IMR-90 (cell line): ENCODE data around the gene OR11A1. TPM values are rescaled to one million over a fixed set of nuclear protein-coding genes. Genes with fewer than 3 reads are reported as not detected.

Experiments used
- ATAC-seq: fragments of 200-7000 bp; cut with Tn5 transposase; 2 replicates; pipeline ENCODE4 v1.9.1; 2020; ENCODE audit warnings: low read depth, mild to moderate bottlenecking, moderate library complexity
- BruUV-seq: library from RNA; stranded (reverse); fragments of 400-500 nt; replicated peaks from 2 replicates; lab custom pipeline; 2021; lab: Mats Ljungman, UMichigan
- CTCF ChIA-PET: fragments of 300-600 bp; formaldehyde crosslinking; extraction: SDS; loops from one replicate; lab custom pipeline; 2021; ENCODE audit warnings: antibody characterized with exemption; lab: Yijun Ruan, JAX
- POLR2A ChIA-PET: fragments of 300-600 bp; sonication (Branson Sonifier 250); formaldehyde crosslinking; loops from one replicate; lab custom pipeline; 2022; ENCODE audit warnings: antibody characterized with exemption; ENCODE audit not compliant: unreplicated experiment; lab: Charles Lee
- DNase-seq: peaks from one replicate; pipeline ENCODE4 v3.0.0; 2013
- H2AFZ ChIP-seq: replicated peaks from 2 replicates; pipeline ENCODE3; 2013; ENCODE audit warnings: low read length, mild to moderate bottlenecking; ENCODE audit not compliant: poor library complexity
- H2AK5ac ChIP-seq: 2 replicates; pipeline ENCODE4 v1.6.1; 2013; ENCODE audit warnings: low read depth, low read length, inconsistent platforms
- H2AK9ac ChIP-seq: replicated peaks from 2 replicates; pipeline ENCODE3; 2013; ENCODE audit warnings: mild to moderate bottlenecking, low read depth, low read length, moderate library complexity; ENCODE audit not compliant: poor library complexity
- H2BK120ac ChIP-seq: 2 replicates; pipeline ENCODE4 v1.6.1; 2013; ENCODE audit warnings: low read depth, low read length, inconsistent platforms
- H2BK15ac ChIP-seq: 3 replicates; pipeline ENCODE4 v1.6.1; 2013; ENCODE audit warnings: low read depth, low read length, inconsistent platforms
- H2BK20ac ChIP-seq: 2 replicates; pipeline ENCODE4 v1.6.1; 2013; ENCODE audit warnings: low read depth, mild to moderate bottlenecking, inconsistent platforms, low read length, moderate library complexity
- H2BK5ac ChIP-seq: 2 replicates; pipeline ENCODE4 v1.6.1; 2013; ENCODE audit warnings: mild to moderate bottlenecking, low read depth, low read length, inconsistent platforms; ENCODE audit not compliant: poor library complexity, severe bottlenecking
- H3K14ac ChIP-seq: replicated peaks from 2 replicates; pipeline ENCODE4 v1.6.1; 2013; ENCODE audit warnings: low read depth, low read length, inconsistent platforms
- H3K18ac ChIP-seq: 2 replicates; pipeline ENCODE4 v1.6.1; 2013; ENCODE audit warnings: low read depth, low read length, control low read depth
- H3K23ac ChIP-seq: 2 replicates; pipeline ENCODE4 v1.6.1; 2013; ENCODE audit warnings: low read depth, low read length, inconsistent platforms
- H3K27ac ChIP-seq: 2 replicates; pipeline ENCODE4 v1.5.1; 2013; ENCODE audit warnings: mild to moderate bottlenecking, control low read depth, low read length; ENCODE audit not compliant: insufficient read depth
- H3K27me3 ChIP-seq: 2 replicates; pipeline ENCODE4 v1.6.1; 2013; ENCODE audit warnings: low read length; ENCODE audit not compliant: control insufficient read depth, insufficient read depth
- H3K36me3 ChIP-seq: 2 replicates; pipeline ENCODE4 v1.6.1; 2013; ENCODE audit warnings: low read length, mixed read lengths; ENCODE audit not compliant: control insufficient read depth, insufficient read depth
- H3K4ac ChIP-seq: 2 replicates; pipeline ENCODE4 v1.6.1; 2013; ENCODE audit warnings: low read depth, low read length, inconsistent platforms
- H3K4me1 ChIP-seq: 2 replicates; pipeline ENCODE4 v1.6.1; 2013; ENCODE audit warnings: low read length, mixed read lengths; ENCODE audit not compliant: control insufficient read depth, insufficient read depth
- H3K4me2 ChIP-seq: 2 replicates; pipeline ENCODE4 v1.6.1; 2013; ENCODE audit warnings: low read depth, mild to moderate bottlenecking, control low read depth, low read length, moderate library complexity
- H3K4me3 ChIP-seq: 2 replicates; pipeline ENCODE4 v1.5.1; 2013; ENCODE audit warnings: low read depth, mild to moderate bottlenecking, control low read depth, low read length, moderate library complexity; ENCODE audit not compliant: insufficient read depth
- H3K56ac ChIP-seq: 2 replicates; pipeline ENCODE4 v1.6.1; 2013; ENCODE audit warnings: low read length, inconsistent platforms; ENCODE audit not compliant: insufficient read depth; ENCODE audit errors: extremely low read depth
- H3K79me1 ChIP-seq, 2 experiments: 2 replicates each; pipeline ENCODE4 v1.6.1; 2013; ENCODE audit warnings: low read length in 2 of 2, inconsistent platforms in 1 of 2, low read depth in 1 of 2
- H3K9ac ChIP-seq: 2 replicates; pipeline ENCODE4 v1.6.1; 2013; ENCODE audit warnings: low read depth, low read length, control low read depth
- H3K9me1 ChIP-seq: 2 replicates; pipeline ENCODE4 v1.6.1; 2013; ENCODE audit warnings: low read length, inconsistent platforms; ENCODE audit not compliant: insufficient read depth
- H3K9me3 ChIP-seq: 2 replicates; pipeline ENCODE4 v1.6.1; 2013; ENCODE audit warnings: low read length; ENCODE audit not compliant: control insufficient read depth, insufficient read depth
- H4K20me1 ChIP-seq: 2 replicates; pipeline ENCODE4 v1.6.1; 2013; ENCODE audit warnings: low read length, inconsistent platforms; ENCODE audit not compliant: insufficient read depth
- H4K5ac ChIP-seq: 2 replicates; pipeline ENCODE4 v1.6.1; 2013; ENCODE audit warnings: mild to moderate bottlenecking, low read depth, low read length, control low read depth
- H4K8ac ChIP-seq, 2 experiments: 2 replicates each; pipeline ENCODE4 v1.6.1; 2013; ENCODE audit warnings: low read depth in 2 of 2, low read length in 2 of 2, control low read depth in 1 of 2, inconsistent platforms in 1 of 2
- H4K91ac ChIP-seq: 2 replicates; pipeline ENCODE4 v1.6.1; 2013; ENCODE audit warnings: low read depth, low read length, inconsistent platforms; ENCODE audit not compliant: insufficient read depth
- CHD1 ChIP-seq: IDR thresholded peaks from 2 replicates; pipeline ENCODE4 v1.6.1; 2012; ENCODE audit warnings: low read depth, low read length, improper control_type of control experiment
- MAFK ChIP-seq: IDR thresholded peaks from 2 replicates; pipeline ENCODE4 v1.6.1; 2012; ENCODE audit warnings: low read depth, low read length, improper control_type of control experiment
- MXI1 ChIP-seq: IDR thresholded peaks from 2 replicates; pipeline ENCODE4 v1.6.1; 2012; ENCODE audit warnings: low read depth, mild to moderate bottlenecking, low read length, moderate library complexity, borderline replicate concordance
- NFE2L2 ChIP-seq: fragments of 150-350 bp; IDR thresholded peaks from 2 replicates; pipeline ENCODE4 v1.6.1; 2016; ENCODE audit warnings: low read depth, mild to moderate bottlenecking, low read length
- RAD21 ChIP-seq: IDR thresholded peaks from 2 replicates; pipeline ENCODE4 v1.6.1; 2012; ENCODE audit warnings: low read length, improper control_type of control experiment
- RCOR1 ChIP-seq: IDR thresholded peaks from 2 replicates; pipeline ENCODE4 v1.6.1; 2012; ENCODE audit warnings: mild to moderate bottlenecking, low read length, improper control_type of control experiment; ENCODE audit not compliant: insufficient replicate concordance
- SMC3 ChIP-seq: fragments of 150-350 bp; IDR thresholded peaks from 2 replicates; pipeline ENCODE4 v1.6.1; 2016; ENCODE audit warnings: low read depth, mild to moderate bottlenecking, antibody characterized with exemption, low read length, moderate library complexity
- USF2 ChIP-seq: fragments of 150-350 bp; IDR thresholded peaks from 2 replicates; pipeline ENCODE4 v1.6.1; 2017; ENCODE audit warnings: mild to moderate bottlenecking, antibody characterized with exemption, low read length, low read depth
- WGBS, 2 experiments: methylation state at CpG; one replicate each; pipeline versions ENCODE4 v1.1.5 to v1.1.7; 2013; ENCODE audit warnings: missing lambda C conversion rate in 2 of 2; ENCODE audit not compliant: insufficient read length in 1 of 2; ENCODE audit errors: extremely low coverage in 2 of 2; 5-methylcytosine and 5-hydroxymethylcytosine counted together
- dilution Hi-C: fragments of 300-500 bp; cut with HindIII; formaldehyde crosslinking; loops from one replicate; pipeline ENCODE4 v1.14.3; 2018; ENCODE audit warnings: low sequenced_read_pairs; ENCODE audit not compliant: unreplicated experiment
- in situ Hi-C: fragments of 300-500 bp; cut with MboI; formaldehyde crosslinking; loops from 3 replicates; pipeline ENCODE4 v1.14.3; 2019; ENCODE audit warnings: low sequenced_read_pairs, inconsistent platforms, mixed read lengths
- intact Hi-C: fragments of 100-400 bp; cut with micrococcal nuclease; formaldehyde crosslinking; loops from 2 replicates; pipeline ENCODE4 v1.10.0; 2022
- polyA plus RNA-seq, 3 experiments: library from polyadenylated mRNA; depleted of rRNA; stranded (reverse); fragments of >200 nt; gene quantifications; 2 replicates each; pipeline ENCODE4 v1.2.3, GENCODE V29; 2012; ENCODE audit warnings: low replicate concordance in 1 of 3
- total RNA-seq: library from RNA; depleted of rRNA; stranded (reverse); fragments of >200 nt; gene quantifications from 2 replicates; pipeline ENCODE4 v1.2.3, GENCODE V29; 2012

The OR11A1 gene
- total and polyA plus RNA-seq, 2 of the 4 experiments (the other 2 are of a cell fraction): not detected

- intact Hi-C loops: no loop called here
- Histone ChIP-seq H2BK20ac (no peak overlapping the region), H2AK9ac (no peak overlapping the region), H2AK5ac (no peak overlapping the region), H3K14ac (no peak overlapping the region), H3K27me3 (no peaks in the 10 kb centered on the region), H3K4me2 (no peak overlapping the region), H3K27ac (no peak overlapping the region), H3K9me1 (no peaks in the 10 kb centered on the region), H3K18ac (no peak overlapping the region), H4K8ac (no peak overlapping the region), H3K56ac (no peak overlapping the region), H3K9me3 (peaks cover 24% of the 10 kb centered on the region), H3K4ac (no peak overlapping the region), H2AFZ (no peak overlapping the region), H2BK120ac (no peak overlapping the region), H4K91ac (no peak overlapping the region), H2BK5ac (no peak overlapping the region), H3K4me3 (no peak overlapping the region), H3K79me1 (no peaks in the 10 kb centered on the region), H3K4me1 (no peaks in the 10 kb centered on the region), H3K36me3 (no peaks in the 10 kb centered on the region), H2BK15ac (no peak overlapping the region), H4K5ac (no peak overlapping the region), H3K23ac (no peak overlapping the region), H3K9ac (no peak overlapping the region), H4K20me1 (no peaks in the 10 kb centered on the region)
- no peak for DNase-seq
- POLR2A ChIA-PET: no interaction called here
- no TSS peak for BruUV-seq
- TF ChIP-seq USF2: no peak
- no peak for TF ChIP-seq MAFK
- no peak for TF ChIP-seq MXI1
- TF ChIP-seq NFE2L2: no peak
- no peak for TF ChIP-seq RAD21
- no peak for TF ChIP-seq CHD1
- TF ChIP-seq RCOR1: no peak
- TF ChIP-seq SMC3: no peak
- no CpG with 5 or more reads among the region's 2 CpGs for WGBS, 2 experiments
- ATAC-seq: no peak
- CTCF ChIA-PET: no interaction called here
- in situ Hi-C loops: no loop called here
- dilution Hi-C loops: no loop called here
Observed at GRCh38 chr6:29474996-29475395, 18.1 kb upstream of the OR11A1 start.
